Ovary (tissue), 9 donors: ENCODE data around the gene TBX3. TPM values are rescaled to one million over a fixed set of nuclear protein-coding genes. Genes with fewer than 3 reads are reported as not detected.

Experiments
- DNase-seq, 5 donors: peaks; one replicate each; pipeline ENCODE4 v3.0.0-alpha.2; 2019 to 2020
- H3K27ac ChIP-seq, 2 donors: fragments of 200-600 bp; one replicate each; pipeline versions ENCODE4 v1.5.1 to v1.8.0; 2019 to 2022
- H3K27me3 ChIP-seq: fragments of 200-600 bp; one replicate; pipeline ENCODE4 v1.8.0; 2022
- H3K36me3 ChIP-seq: fragments of 200-600 bp; sonication (generic); one replicate; pipeline ENCODE4 v1.5.1; 2019
- H3K4me1 ChIP-seq: one replicate; pipeline ENCODE4 v1.8.1; 2013; ENCODE audit warnings: mild to moderate bottlenecking, moderate library complexity; ENCODE audit not compliant: insufficient read depth
- H3K4me3 ChIP-seq: fragments of 200-600 bp; sonication (generic); one replicate; pipeline ENCODE4 v1.5.1; 2017
- H3K9me3 ChIP-seq, 2 donors: fragments of 200-600 bp in 1 of 2; sonication (generic) in 1 of 2; one replicate each; pipeline versions ENCODE4 v1.5.1 to v1.8.1; 2013 to 2019; ENCODE audit warnings: mild to moderate bottlenecking in 1 of 2, moderate library complexity in 1 of 2
- EP300 ChIP-seq: sonication (generic); formaldehyde crosslinking; IDR thresholded peaks from one replicate; pipeline ENCODE4 v1.6.1; 2017; ENCODE audit warnings: antibody characterized with exemption
- POLR2A ChIP-seq: fragments of 450-650 bp; IDR thresholded peaks from one replicate; pipeline ENCODE4 v1.6.1; 2017; ENCODE audit warnings: antibody characterized with exemption, mild to moderate bottlenecking, moderate library complexity
- WGBS, 3 donors: extraction: QIAGEN DNeasy Blood & Tissue Kit in 1 of 3; methylation state at CpG; one replicate each; pipeline versions ENCODE4 v1.1.5 to v1.1.7; 2013 to 2017; 5-methylcytosine and 5-hydroxymethylcytosine counted together
- intact Hi-C, 4 donors: fragments of 100-400 bp; cut with DNase I; formaldehyde crosslinking; loops; one replicate each; pipeline versions ENCODE4 v1.11.0 to v1.15.1; 2022 to 2023
- polyA plus RNA-seq, 2 donors: library from polyadenylated mRNA; stranded (reverse); fragments of 200-250 nt in 1 of 2; fragments of 350-450 nt in 1 of 2; fragmentation: Illumina TruSeq in 1 of 2; extraction: RNeasy Lipid Tissue Mini Kit (QIAGEN cat#74804) in 1 of 2; gene quantifications; one replicate each; pipeline ENCODE4 v1.2.3, GENCODE V29; 2013 to 2014
- total RNA-seq, 7 donors: library from RNA; depleted of rRNA in 2 of 7; stranded (reverse); fragments of >200 nt in 2 of 7; fragmentation: NEBNext Ultra II Directional in 3 of 7; extraction: Animal tissue kit (Norgen Biotek cat#: 25700) in 3 of 7; gene quantifications; one replicate each; pipeline versions ENCODE4 v1.1.0 to v1.2.4, GENCODE V29; 2016 to 2023
- TF ChIP-seq, protein P1 (sequence below), 3 donors: fragments of 450-650 bp in 2 of 3; fragments of 200-600 bp in 1 of 3; IDR thresholded peaks; one replicate each; pipeline versions ENCODE4 v1.5.1 to v1.8.0; 2016 to 2022; ENCODE audit warnings: antibody characterized with exemption in 3 of 3, mild to moderate bottlenecking in 1 of 3
- donor health status: DM: no; HTN: no; CAD: no; lungs with moderate emphysema.
- donor health status: DM: no; HTN: no; CAD: no.
- donor health status: Bipolar disorder and iron deficiency.
- donor health status: DM: yes; HTN: yes; CAD: no.
- donor health status: DM: no; HTN: no; CAD: no.
- donor health status: DM: yes; HTN: yes; CAD: no.

TBX3 gene
- total and polyA plus RNA-seq, 9 donors = 25.4 to 106 (median 61.2) TPM

DNA sequence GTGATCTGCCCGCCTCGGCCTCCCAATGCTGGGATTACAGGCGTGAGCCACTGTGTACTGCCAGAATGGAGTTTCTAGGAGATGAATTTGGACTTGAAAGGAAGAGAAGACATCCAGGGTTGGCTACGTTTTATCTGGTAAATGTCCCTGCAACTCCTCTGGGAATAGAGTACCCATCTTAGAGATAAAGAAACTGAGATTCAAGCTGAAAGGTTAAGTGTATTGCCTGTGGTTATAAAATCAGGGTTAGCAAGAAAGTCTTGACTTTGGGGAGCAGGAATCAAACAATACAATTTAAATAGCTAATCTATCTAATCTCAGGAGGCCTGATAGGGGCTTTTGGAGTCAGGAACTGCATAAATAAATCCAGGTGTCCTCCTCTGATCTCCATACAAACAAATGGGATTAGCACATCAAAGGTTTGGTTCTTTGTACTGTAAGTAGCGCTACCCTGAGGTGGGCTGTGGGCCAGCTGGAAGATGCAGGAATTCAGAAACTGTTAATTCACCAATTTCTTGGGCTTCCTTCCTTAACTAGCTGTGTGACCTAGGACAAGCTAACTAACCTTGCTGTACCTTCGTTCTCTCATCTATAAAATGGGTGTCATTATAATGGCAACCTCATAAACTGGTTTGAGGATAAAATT is 45.1 kb downstream of the TBX3 start:
- no peak overlapping the region for H3K4me3 ChIP-seq
- H3K36me3 ChIP-seq = no peaks in the 10 kb centered on the region
- no peak overlapping the region for H3K27ac ChIP-seq
- TF ChIP-seq, protein P1, sequence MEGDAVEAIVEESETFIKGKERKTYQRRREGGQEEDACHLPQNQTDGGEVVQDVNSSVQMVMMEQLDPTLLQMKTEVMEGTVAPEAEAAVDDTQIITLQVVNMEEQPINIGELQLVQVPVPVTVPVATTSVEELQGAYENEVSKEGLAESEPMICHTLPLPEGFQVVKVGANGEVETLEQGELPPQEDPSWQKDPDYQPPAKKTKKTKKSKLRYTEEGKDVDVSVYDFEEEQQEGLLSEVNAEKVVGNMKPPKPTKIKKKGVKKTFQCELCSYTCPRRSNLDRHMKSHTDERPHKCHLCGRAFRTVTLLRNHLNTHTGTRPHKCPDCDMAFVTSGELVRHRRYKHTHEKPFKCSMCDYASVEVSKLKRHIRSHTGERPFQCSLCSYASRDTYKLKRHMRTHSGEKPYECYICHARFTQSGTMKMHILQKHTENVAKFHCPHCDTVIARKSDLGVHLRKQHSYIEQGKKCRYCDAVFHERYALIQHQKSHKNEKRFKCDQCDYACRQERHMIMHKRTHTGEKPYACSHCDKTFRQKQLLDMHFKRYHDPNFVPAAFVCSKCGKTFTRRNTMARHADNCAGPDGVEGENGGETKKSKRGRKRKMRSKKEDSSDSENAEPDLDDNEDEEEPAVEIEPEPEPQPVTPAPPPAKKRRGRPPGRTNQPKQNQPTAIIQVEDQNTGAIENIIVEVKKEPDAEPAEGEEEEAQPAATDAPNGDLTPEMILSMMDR (IDR thresholded peaks at IDR 0.05) = no peak
- no peak for TF ChIP-seq EP300
- no peak for TF ChIP-seq POLR2A
- WGBS, 3 donors = 64 to 71% (median 66%) methylated on average over 6 of the region's 6 CpGs
- intact Hi-C loops = no loop called here
- no peaks in the 10 kb centered on the region for H3K27me3 ChIP-seq
- no peaks in the 10 kb centered on the region for H3K4me1 ChIP-seq
- H3K9me3 ChIP-seq = no peaks in the 10 kb centered on the region
- DNase-seq = no peak

DNA sequence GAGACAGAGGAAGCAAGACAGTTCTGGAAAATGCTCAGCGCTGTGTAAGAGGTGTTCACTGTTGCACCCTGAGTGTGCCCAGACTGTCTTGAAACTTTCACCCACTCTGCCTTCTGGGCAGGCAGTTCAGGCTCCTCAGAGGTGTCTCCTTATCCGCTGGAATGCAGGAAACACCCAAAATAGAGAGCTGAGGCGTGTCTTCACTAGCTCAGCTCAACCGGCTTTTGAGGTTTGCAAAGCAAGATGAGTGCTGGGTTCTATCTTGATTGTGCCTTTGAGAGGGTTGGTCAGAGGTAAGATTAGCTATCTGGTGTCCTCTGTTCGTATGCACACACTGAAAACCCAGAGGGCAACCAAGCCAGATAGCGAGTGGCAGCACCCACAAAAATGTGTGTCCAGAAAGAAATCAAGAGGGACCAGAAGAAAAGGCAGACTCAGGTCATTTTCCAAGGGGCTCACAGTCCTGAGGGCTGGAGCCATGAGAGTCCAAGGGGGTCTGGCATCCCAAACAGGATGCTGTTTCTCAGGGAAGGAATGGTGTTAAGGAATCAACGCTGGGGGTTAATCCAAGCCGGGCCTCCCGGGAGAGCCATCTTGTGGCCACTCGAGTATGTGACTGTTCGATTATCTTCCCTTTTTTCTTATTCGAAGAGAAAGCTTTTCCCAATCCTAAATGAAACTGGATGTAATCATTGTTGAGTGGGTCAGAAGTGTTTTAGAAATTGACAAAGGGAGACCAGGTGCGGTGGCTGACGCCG is 47.1 kb downstream of the TBX3 start:
- no peak for DNase-seq
- WGBS, 3 donors = 52 to 58% (median 53%) methylated on average over 15 of the region's 15 CpGs
- TF ChIP-seq, protein P1 (IDR thresholded peaks at IDR 0.05) = no peak
- TF ChIP-seq EP300 (no peak), POLR2A (no peak)

DNA sequence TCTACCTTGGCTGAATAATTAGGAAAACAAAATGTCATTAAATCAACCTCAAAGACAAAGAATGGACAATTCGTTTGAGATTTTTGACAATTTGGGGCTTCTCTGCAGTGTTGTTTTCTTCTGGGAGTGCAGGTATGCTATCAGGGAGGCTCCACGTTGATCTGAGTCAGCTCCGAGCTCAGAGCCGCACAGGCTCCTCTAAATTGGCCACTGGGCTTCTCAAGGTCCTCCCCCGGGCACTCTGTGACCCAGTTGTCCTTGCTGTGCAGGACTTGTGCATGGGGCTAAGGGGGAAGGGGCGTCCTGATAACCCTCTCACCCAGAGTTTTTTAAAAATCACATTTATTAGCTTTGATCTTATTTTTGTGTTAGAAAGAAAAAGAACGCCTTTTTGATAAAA is 52.7 kb downstream of the TBX3 start:
- TF ChIP-seq EP300 = no peak
- TF ChIP-seq, protein P1 (IDR thresholded peaks at IDR 0.05) = no peak
- no peak for TF ChIP-seq POLR2A
- Histone ChIP-seq H3K9me3 (peaks cover 0 to 3% of the 10 kb centered on the region in 2 donors), H3K27ac (no peak overlapping the region), H3K27me3 (no peaks in the 10 kb centered on the region), H3K4me1 (no peaks in the 10 kb centered on the region), H3K36me3 (no peaks in the 10 kb centered on the region), H3K4me3 (no peak overlapping the region)
- 32 to 47% (median 33%) methylated on average over 7 of the region's 7 CpGs for WGBS, 3 donors
- intact Hi-C loops = no loop called here
- DNase-seq = no peak

More for the DNA sequence above, 47.1 kb downstream of the TBX3 start:
- H3K4me1 ChIP-seq = no peaks in the 10 kb centered on the region
- H3K27me3 ChIP-seq = no peaks in the 10 kb centered on the region
- intact Hi-C loops = no loop called here
- no peaks in the 10 kb centered on the region for H3K36me3 ChIP-seq
- H3K27ac ChIP-seq = no peak overlapping the region
- H3K9me3 ChIP-seq = no peaks in the 10 kb centered on the region
- H3K4me3 ChIP-seq = no peak overlapping the region

DNA sequence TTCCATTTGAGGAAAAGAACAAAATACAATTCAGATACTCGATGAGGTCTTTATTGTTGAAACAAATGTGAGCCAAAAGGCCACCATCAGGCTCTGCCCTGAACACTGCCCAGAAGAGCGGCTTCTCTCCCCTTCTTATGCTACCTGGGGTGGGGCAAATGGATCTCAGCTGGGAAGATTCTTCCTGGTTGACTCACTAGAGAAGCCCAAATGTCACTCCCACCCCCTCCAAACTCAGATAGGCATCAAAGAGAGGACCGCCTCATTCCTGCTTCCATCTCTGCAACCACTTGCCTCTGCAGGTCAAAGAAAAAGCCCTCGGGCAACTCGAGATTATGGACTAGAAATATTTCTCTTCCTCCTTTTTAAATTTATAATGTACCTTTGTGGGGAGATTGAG is 55.8 kb downstream of the TBX3 start:
- TF ChIP-seq, protein P1 (IDR thresholded peaks at IDR 0.05) = no peak
- no peak for TF ChIP-seq EP300
- TF ChIP-seq POLR2A = no peak
- 53 to 73% (median 58%) methylated on average over 5 of the region's 5 CpGs for WGBS, 3 donors
- intact Hi-C loops = no loop called here

More for the DNA sequence above, 55.8 kb downstream of the TBX3 start:
- no peak overlapping the region for H3K27ac ChIP-seq
- DNase-seq = no peak
- peaks cover 0 to 3% of the 10 kb centered on the region in 2 donors for H3K9me3 ChIP-seq
- no peaks in the 10 kb centered on the region for H3K36me3 ChIP-seq
- no peak overlapping the region for H3K4me3 ChIP-seq
- no peaks in the 10 kb centered on the region for H3K4me1 ChIP-seq
- no peaks in the 10 kb centered on the region for H3K27me3 ChIP-seq
